ENCODE data around the gene PSAPL1.

The PSAPL1 gene

GRCh38 chr4:7451800-7452199 is 17.1 kb upstream of the PSAPL1 start:
- DNase-seq (no peak), ATAC-seq (replicated peaks) (no peak)
- no peaks in the 10 kb centered on the region for H3K27me3 Mint-ChIP-seq
- H3K4me3 Mint-ChIP-seq = no peak overlapping the region
- no peaks in the 10 kb centered on the region for H3K4me1 Mint-ChIP-seq (ENCODE audit: low read depth in 2 of 2)
- no peak overlapping the region for H3K27ac Mint-ChIP-seq
- H3K36me3 Mint-ChIP-seq (ENCODE audit: insufficient read depth) = no peaks in the 10 kb centered on the region
- H3K9me3 Mint-ChIP-seq = no peaks in the 10 kb centered on the region

GRCh38 chr4:7451434-7451789 is 16.7 kb upstream of the PSAPL1 start:
- Mint-ChIP-seq H3K4me1 (ENCODE audit: low read depth in 2 of 2) (no peaks in the 10 kb centered on the region), H3K27ac (no peak overlapping the region), H3K4me3 (no peak overlapping the region), H3K36me3 (ENCODE audit: insufficient read depth) (no peaks in the 10 kb centered on the region), H3K27me3 (no peaks in the 10 kb centered on the region), H3K9me3 (no peaks in the 10 kb centered on the region)
- DNase-seq (no peak), ATAC-seq (replicated peaks) (no peak)

- DNase-seq (no peak), ATAC-seq (replicated peaks) (no peak)
- Mint-ChIP-seq H3K4me1 (ENCODE audit: low read depth in 2 of 2) (no peaks in the 10 kb centered on the region), H3K27ac (no peak overlapping the region), H3K36me3 (ENCODE audit: insufficient read depth) (no peaks in the 10 kb centered on the region), H3K27me3 (no peaks in the 10 kb centered on the region), H3K9me3 (no peaks in the 10 kb centered on the region), H3K4me3 (no peak overlapping the region)
These were observed 16.2 kb upstream of the PSAPL1 start for GRCh38 chr4:7450775-7451433.

- H3K27me3 Mint-ChIP-seq = peaks cover 21 to 26% of the 10 kb centered on the region in 2 donors
- no peaks in the 10 kb centered on the region for H3K36me3 Mint-ChIP-seq (ENCODE audit: insufficient read depth)
- DNase-seq (no peak), ATAC-seq (replicated peaks) (no peak)
- no peaks in the 10 kb centered on the region for H3K9me3 Mint-ChIP-seq
- peak overlapping the region; percentile 49 to 85 for H3K27ac Mint-ChIP-seq
- H3K4me3 Mint-ChIP-seq = no peak overlapping the region
- H3K4me1 Mint-ChIP-seq (ENCODE audit: low read depth in 2 of 2) = no peaks in the 10 kb centered on the region
These were observed 13.3 kb upstream of the PSAPL1 start for GRCh38 chr4:7448036-7448435.

- ATAC-seq (replicated peaks) (no peak), DNase-seq (no peak)
- Mint-ChIP-seq H3K4me3 (no peak overlapping the region), H3K27ac (no peak overlapping the region), H3K4me1 (ENCODE audit: low read depth in 2 of 2) (no peaks in the 10 kb centered on the region), H3K36me3 (ENCODE audit: insufficient read depth) (no peaks in the 10 kb centered on the region), H3K9me3 (no peaks in the 10 kb centered on the region), H3K27me3 (peaks cover 25 to 30% of the 10 kb centered on the region in 2 donors)
These were observed 12.5 kb upstream of the PSAPL1 start for GRCh38 chr4:7447236-7447635.

- no peak overlapping the region for H3K4me3 Mint-ChIP-seq
- no peak overlapping the region for H3K27ac Mint-ChIP-seq
- ATAC-seq (replicated peaks) (no peak), DNase-seq (no peak)
- H3K4me1 Mint-ChIP-seq (ENCODE audit: low read depth in 2 of 2) = no peaks in the 10 kb centered on the region
- H3K36me3 Mint-ChIP-seq (ENCODE audit: insufficient read depth) = no peaks in the 10 kb centered on the region
- H3K27me3 Mint-ChIP-seq = peaks cover 40 to 46% of the 10 kb centered on the region in 2 donors
- no peaks in the 10 kb centered on the region for H3K9me3 Mint-ChIP-seq
These were observed 10.0 kb upstream of the PSAPL1 start for GRCh38 chr4:7444731-7445130.

GRCh38 chr4:7444314-7444713 is 9.6 kb upstream of the PSAPL1 start:
- ATAC-seq (replicated peaks) (no peak), DNase-seq (no peak)
- Mint-ChIP-seq H3K27ac (no peak overlapping the region), H3K4me3 (no peak overlapping the region), H3K27me3 (peaks cover 44 to 46% of the 10 kb centered on the region in 2 donors), H3K4me1 (ENCODE audit: low read depth in 2 of 2) (no peaks in the 10 kb centered on the region), H3K36me3 (ENCODE audit: insufficient read depth) (no peaks in the 10 kb centered on the region), H3K9me3 (no peaks in the 10 kb centered on the region)

GRCh38 chr4:7442574-7443162 is 7.9 kb upstream of the PSAPL1 start:
- Mint-ChIP-seq H3K4me3 (no peak overlapping the region), H3K4me1 (ENCODE audit: low read depth in 2 of 2) (no peaks in the 10 kb centered on the region), H3K27me3 (peaks cover 46% of the 10 kb centered on the region in 2 donors), H3K36me3 (ENCODE audit: insufficient read depth) (no peaks in the 10 kb centered on the region), H3K27ac (no peak overlapping the region), H3K9me3 (no peaks in the 10 kb centered on the region)
- no peak for ATAC-seq (replicated peaks)
- DNase-seq = no peak

- no peak overlapping the region for H3K27ac Mint-ChIP-seq
- H3K4me1 Mint-ChIP-seq (ENCODE audit: low read depth in 2 of 2) = no peaks in the 10 kb centered on the region
- H3K36me3 Mint-ChIP-seq (ENCODE audit: insufficient read depth) = no peaks in the 10 kb centered on the region
- H3K4me3 Mint-ChIP-seq = no peak overlapping the region
- H3K9me3 Mint-ChIP-seq = no peaks in the 10 kb centered on the region
- H3K27me3 Mint-ChIP-seq = peaks cover 46% of the 10 kb centered on the region in 2 donors
- DNase-seq (no peak), ATAC-seq (replicated peaks) (no peak)
These were observed 6.5 kb upstream of the PSAPL1 start for GRCh38 chr4:7441201-7441600.

- no peak for ATAC-seq (replicated peaks)
- Mint-ChIP-seq H3K27me3 (peaks cover 39 to 44% of the 10 kb centered on the region in 2 donors), H3K4me3 (no peak overlapping the region), H3K4me1 (ENCODE audit: low read depth in 2 of 2) (peaks cover 10 to 11% of the 10 kb centered on the region in 2 donors), H3K27ac (no peak overlapping the region), H3K36me3 (ENCODE audit: insufficient read depth) (no peaks in the 10 kb centered on the region), H3K9me3 (no peaks in the 10 kb centered on the region)
- DNase-seq = no peak
These were observed 5.0 kb upstream of the PSAPL1 start for GRCh38 chr4:7439699-7440098.

- H3K4me3 Mint-ChIP-seq = no peak overlapping the region
- H3K4me1 Mint-ChIP-seq (ENCODE audit: low read depth in 2 of 2) = peaks cover 10 to 11% of the 10 kb centered on the region in 2 donors
- DNase-seq (no peak), ATAC-seq (replicated peaks) (no peak)
- no peaks in the 10 kb centered on the region for H3K36me3 Mint-ChIP-seq (ENCODE audit: insufficient read depth)
- H3K9me3 Mint-ChIP-seq = no peaks in the 10 kb centered on the region
- H3K27me3 Mint-ChIP-seq = peaks cover 20 to 22% of the 10 kb centered on the region in 2 donors
- H3K27ac Mint-ChIP-seq = peak overlapping the region in 1 of 2 donors; percentile 29
These were observed 1.5 kb upstream of the PSAPL1 start for GRCh38 chr4:7436256-7436655.

- ATAC-seq (replicated peaks) = peak; percentile 70
- Mint-ChIP-seq H3K4me3 (peak overlapping the region in 1 of 2 donors; percentile 57), H3K4me1 (ENCODE audit: low read depth in 2 of 2) (peaks cover 10 to 11% of the 10 kb centered on the region in 2 donors), H3K27me3 (peaks cover 14 to 15% of the 10 kb centered on the region in 2 donors), H3K36me3 (ENCODE audit: insufficient read depth) (no peaks in the 10 kb centered on the region), H3K9me3 (no peaks in the 10 kb centered on the region), H3K27ac (no peak overlapping the region)
- peak in 1 of 3 experiments; percentile 10 for DNase-seq
These were observed 836 bp upstream of the PSAPL1 start for GRCh38 chr4:7435471-7436061.

GRCh38 chr4:7434141-7434765 is 477 bp downstream of the PSAPL1 start:
- H3K27ac Mint-ChIP-seq = no peak overlapping the region
- H3K4me1 Mint-ChIP-seq (ENCODE audit: low read depth in 2 of 2) = peaks cover 11 to 15% of the 10 kb centered on the region in 2 donors
- peaks cover 1 to 7% of the 10 kb centered on the region in 2 donors for H3K27me3 Mint-ChIP-seq
- DNase-seq (no peak), ATAC-seq (replicated peaks) (no peak)
- no peaks in the 10 kb centered on the region for H3K36me3 Mint-ChIP-seq (ENCODE audit: insufficient read depth)
- no peaks in the 10 kb centered on the region for H3K9me3 Mint-ChIP-seq
- no peak overlapping the region for H3K4me3 Mint-ChIP-seq
